ENCODE results near the gene G6PC1.
"Not testable (repeated sequence)": the region's sequence is repeated elsewhere in the genome, so short reads cannot be mapped to it uniquely, and the experiment has no call there.

Gene G6PC1

GRCh38 chr17:42900460-42901331 lies at the start of gene G6PC1:
Gene G6PC1 (plus strand): TSS chr17:42900799. CDS start chr17:42900877, 78 bp downstream.
- DNase-seq = no peak

GRCh38 chr17:42850954-42851353 lies 49.6 kb upstream of the G6PC1 start, which contains the start of gene AOC3:
Gene AOC3 (plus strand): TSS chr17:42851199. CDS start chr17:42851344, 145 bp downstream.
- DNase-seq = no peak

- DNase-seq = not testable (repeated sequence)
Measured at GRCh38 chr17:42851371-42852240, 49.0 kb upstream of the G6PC1 start.

- no peak for DNase-seq
Measured at GRCh38 chr17:42852351-42852750, 48.2 kb upstream of the G6PC1 start.

GRCh38 chr17:42853004-42853403 lies 47.6 kb upstream of the G6PC1 start:
- no peak for DNase-seq

GRCh38 chr17:42853597-42853967 lies 47.0 kb upstream of the G6PC1 start:
- DNase-seq = no peak

GRCh38 chr17:42853968-42854790 lies 46.4 kb upstream of the G6PC1 start:
- DNase-seq = no peak

GRCh38 chr17:42855048-42855596 lies 45.5 kb upstream of the G6PC1 start:
- DNase-seq = no peak

- not testable (repeated sequence) for DNase-seq
Measured at GRCh38 chr17:42856093-42856492, 44.5 kb upstream of the G6PC1 start.

- DNase-seq = not testable (repeated sequence)
Measured at GRCh38 chr17:42856516-42856915, 44.1 kb upstream of the G6PC1 start.

GRCh38 chr17:42857389-42857788 lies 43.2 kb upstream of the G6PC1 start:
- DNase-seq = no peak

GRCh38 chr17:42865638-42866094 lies 34.9 kb upstream of the G6PC1 start:
- DNase-seq = no peak

- DNase-seq = no peak
Measured at GRCh38 chr17:42866216-42866615, 34.4 kb upstream of the G6PC1 start.

- DNase-seq = no peak
Measured at GRCh38 chr17:42866631-42867575, 33.7 kb upstream of the G6PC1 start.

GRCh38 chr17:42867694-42868261 lies 32.8 kb upstream of the G6PC1 start:
- not testable (repeated sequence) for DNase-seq

- DNase-seq = no peak
Measured at GRCh38 chr17:42868338-42868737, 32.3 kb upstream of the G6PC1 start.

- no peak for DNase-seq
Measured at GRCh38 chr17:42871647-42872046, 29.0 kb upstream of the G6PC1 start.

- DNase-seq = no peak
Measured at GRCh38 chr17:42872251-42872965, 28.2 kb upstream of the G6PC1 start.

- DNase-seq = no peak
Measured at GRCh38 chr17:42873315-42873714, 27.3 kb upstream of the G6PC1 start.
